HEK293 (cell line): ENCODE measurements around the gene NCAN.

Experiments
- CTCF ChIA-PET: fragments of 350-600 bp; formaldehyde crosslinking; extraction: SDS; loops from one replicate; lab custom pipeline; 2021; ENCODE audit warnings: antibody characterized with exemption; lab: Yijun Ruan, JAX
- POLR2A ChIA-PET: fragments of 300-600 bp; formaldehyde crosslinking; extraction: SDS; loops from one replicate; lab custom pipeline; 2020; ENCODE audit warnings: antibody characterized with exemption, inconsistent platforms; lab: Yijun Ruan, JAX
- H3K27ac ChIP-seq: fragments of 200-500 bp; sonication (Bioruptor generic); 2 replicates; pipeline ENCODE4 v1.5.1; 2014; ENCODE audit warnings: low read depth, low read length, control low read depth, inconsistent platforms; ENCODE audit errors: extremely low read depth
- H3K36me3 ChIP-seq, 2 experiments: fragments of 200-500 bp in 1 of 2; sonication (Bioruptor generic) in 1 of 2; 1 replicate in 1 of 2; 2 replicates in 1 of 2; pipeline ENCODE4 v1.5.1; 2014 to 2017; ENCODE audit warnings: inconsistent platforms in 2 of 2, low read length in 2 of 2; ENCODE audit not compliant: control insufficient read depth in 2 of 2, insufficient read depth in 1 of 2
- H3K4me1 ChIP-seq: fragments of 200-500 bp; sonication (Bioruptor generic); 2 replicates; pipeline ENCODE4 v1.5.1; 2014; ENCODE audit warnings: mild to moderate bottlenecking, low read length, inconsistent platforms; ENCODE audit not compliant: control insufficient read depth, insufficient read depth
- H3K4me3 ChIP-seq: 2 replicates; pipeline ENCODE4 v1.5.1; 2011; ENCODE audit warnings: low read depth, mild to moderate bottlenecking, control low read depth, low read length, moderate library complexity
- H3K9me3 ChIP-seq: fragments of 200-500 bp; sonication (Bioruptor generic); 2 replicates; pipeline ENCODE4 v1.5.1; 2014; ENCODE audit warnings: low read depth, low read length, inconsistent platforms; ENCODE audit not compliant: control insufficient read depth, insufficient read depth
- FEZF1 ChIP-seq: fragments of 450-650 bp; formaldehyde crosslinking; IDR thresholded peaks from 2 replicates; pipeline ENCODE4 v1.5.1; 2016; ENCODE audit warnings: missing biosample characterization, missing genetic modification characterization
- GLIS1 ChIP-seq: fragments of 450-650 bp; formaldehyde crosslinking; IDR thresholded peaks from 2 replicates; pipeline ENCODE4 v1.5.1; 2016; ENCODE audit warnings: missing biosample characterization, missing genetic modification characterization
- OSR2 ChIP-seq: fragments of 450-650 bp; formaldehyde crosslinking; IDR thresholded peaks from 2 replicates; pipeline ENCODE4 v1.5.1; 2016; ENCODE audit warnings: missing biosample characterization, missing genetic modification characterization
- PATZ1 ChIP-seq: fragments of 450-650 bp; formaldehyde crosslinking; IDR thresholded peaks from 2 replicates; pipeline ENCODE4 v1.5.1; 2016; ENCODE audit warnings: missing biosample characterization, missing genetic modification characterization
- SP7 ChIP-seq: fragments of 450-650 bp; formaldehyde crosslinking; IDR thresholded peaks from 2 replicates; pipeline ENCODE4 v1.5.1; 2016; ENCODE audit warnings: missing biosample characterization, missing genetic modification characterization
- TCF7L2 ChIP-seq: IDR thresholded peaks from 2 replicates; pipeline ENCODE4 v1.6.1; 2011; ENCODE audit warnings: low read depth, mild to moderate bottlenecking, inconsistent platforms, low read length, moderate library complexity, borderline replicate concordance
- ZBTB20 ChIP-seq: fragments of 450-650 bp; formaldehyde crosslinking; IDR thresholded peaks from 2 replicates; pipeline ENCODE4 v1.5.1; 2016; ENCODE audit warnings: missing biosample characterization, missing genetic modification characterization
- ZNF121 ChIP-seq: fragments of 450-650 bp; formaldehyde crosslinking; IDR thresholded peaks from 2 replicates; pipeline ENCODE4 v1.5.1; 2016; ENCODE audit warnings: missing biosample characterization, missing genetic modification characterization
- ZNF19 ChIP-seq: fragments of 450-650 bp; formaldehyde crosslinking; IDR thresholded peaks from 2 replicates; pipeline ENCODE4; 2016; ENCODE audit warnings: missing biosample characterization, missing genetic modification characterization, low read depth
- ZNF23 ChIP-seq: fragments of 450-650 bp; formaldehyde crosslinking; IDR thresholded peaks from 2 replicates; pipeline ENCODE4 v1.5.1; 2016; ENCODE audit warnings: missing biosample characterization, missing genetic modification characterization, borderline replicate concordance
- ZNF292 ChIP-seq: fragments of 450-650 bp; formaldehyde crosslinking; IDR thresholded peaks from 2 replicates; pipeline ENCODE4 v1.5.1; 2016; ENCODE audit warnings: low read depth, missing biosample characterization, missing genetic modification characterization, borderline replicate concordance
- ZNF350 ChIP-seq: fragments of 450-650 bp; formaldehyde crosslinking; IDR thresholded peaks from 2 replicates; pipeline ENCODE4 v1.5.0; 2017; ENCODE audit warnings: missing biosample characterization, mild to moderate bottlenecking, missing genetic modification characterization
- ZNF37A ChIP-seq: fragments of 450-650 bp; IDR thresholded peaks from 2 replicates; pipeline ENCODE4 v1.5.1; 2018; ENCODE audit warnings: missing biosample characterization, missing genetic modification characterization
- ZNF473 ChIP-seq: fragments of 450-650 bp; formaldehyde crosslinking; IDR thresholded peaks from 2 replicates; pipeline ENCODE4 v1.5.1; 2017; ENCODE audit warnings: missing biosample characterization, missing genetic modification characterization
- ZNF549 ChIP-seq: fragments of 450-650 bp; IDR thresholded peaks from 2 replicates; pipeline ENCODE4 v1.5.1; 2018; ENCODE audit warnings: missing biosample characterization, missing genetic modification characterization, mild to moderate bottlenecking, inconsistent platforms, moderate library complexity
- ZNF580 ChIP-seq: fragments of 450-650 bp; formaldehyde crosslinking; IDR thresholded peaks from 2 replicates; pipeline ENCODE4 v1.5.1; 2016; ENCODE audit warnings: missing biosample characterization, missing genetic modification characterization
- ZNF596 ChIP-seq: fragments of 450-650 bp; IDR thresholded peaks from 2 replicates; pipeline ENCODE4 v1.5.0; 2018; ENCODE audit warnings: missing biosample characterization, mild to moderate bottlenecking, missing genetic modification characterization, moderate library complexity
- ZNF623 ChIP-seq: fragments of 450-650 bp; formaldehyde crosslinking; IDR thresholded peaks from 2 replicates; pipeline ENCODE4 v1.5.1; 2016; ENCODE audit warnings: missing biosample characterization, missing genetic modification characterization
- ZNF670 ChIP-seq: fragments of 450-650 bp; formaldehyde crosslinking; IDR thresholded peaks from 2 replicates; pipeline ENCODE4 v1.5.1; 2016; ENCODE audit warnings: missing biosample characterization, missing genetic modification characterization, low read depth
- ZNF768 ChIP-seq: fragments of 450-650 bp; formaldehyde crosslinking; IDR thresholded peaks from 2 replicates; pipeline ENCODE4 v1.5.1; 2018; ENCODE audit warnings: missing biosample characterization, mild to moderate bottlenecking, missing genetic modification characterization
- ZNF843 ChIP-seq: fragments of 450-650 bp; formaldehyde crosslinking; IDR thresholded peaks from 2 replicates; pipeline ENCODE4 v1.5.1; 2016; ENCODE audit warnings: missing biosample characterization, missing genetic modification characterization
- ZSCAN23 ChIP-seq: fragments of 450-650 bp; formaldehyde crosslinking; IDR thresholded peaks from 2 replicates; pipeline ENCODE4 v1.5.1; 2016; ENCODE audit warnings: missing biosample characterization, missing genetic modification characterization
- ZXDB ChIP-seq: fragments of 450-650 bp; formaldehyde crosslinking; IDR thresholded peaks from 2 replicates; pipeline ENCODE4 v1.5.1; 2016; ENCODE audit warnings: missing biosample characterization, missing genetic modification characterization
- TF ChIP-seq, protein P1 (sequence below): fragments of 450-650 bp; IDR thresholded peaks from 2 replicates; pipeline ENCODE4 v1.5.1; 2018; ENCODE audit warnings: missing biosample characterization, missing genetic modification characterization
- TF ChIP-seq, protein P2 (sequence below): fragments of 450-650 bp; formaldehyde crosslinking; IDR thresholded peaks from 2 replicates; pipeline ENCODE4 v1.5.1; 2016; ENCODE audit warnings: missing biosample characterization, missing genetic modification characterization
- TF ChIP-seq, protein P3 (sequence below): fragments of 450-650 bp; formaldehyde crosslinking; IDR thresholded peaks from 2 replicates; pipeline ENCODE4 v1.5.1; 2017; ENCODE audit warnings: missing biosample characterization, mild to moderate bottlenecking, missing genetic modification characterization, moderate library complexity

The NCAN gene

GRCh38 chr19:19256072-19256969 is 44.6 kb downstream of the NCAN start (continued):
- TF ChIP-seq PATZ1 (tag by site-specific recombination) = no peak
- TF ChIP-seq ZNF37A (tag by site-specific recombination) = no peak
- no peak for TF ChIP-seq ZNF580 (tag by site-specific recombination)
- no peak for TF ChIP-seq ZNF473 (tag by site-specific recombination)
- no peak for TF ChIP-seq ZNF843
- TF ChIP-seq ZNF768 (tag by site-specific recombination) = no peak

- Histone ChIP-seq H3K27ac (no peak overlapping the region), H3K36me3 (no peaks in the 10 kb centered on the region), H3K9me3 (no peaks in the 10 kb centered on the region), H3K4me1 (no peaks in the 10 kb centered on the region), H3K4me3 (no peak overlapping the region)
- ChIA-PET CTCF (interaction anchor here (1.1 kb wide), 1 partner anchor 82 kb away, joined by 4 read pairs; no protein-coding TSS in a partner anchor), POLR2A (no interaction called here)
- TF ChIP-seq ZNF23 (tag by site-specific recombination) (no peak), ZNF670 (tag by site-specific recombination) (no peak), ZNF19 (tag by site-specific recombination) (no peak), ZNF596 (tag by site-specific recombination) (no peak), GLIS1 (tag by site-specific recombination) (no peak), FEZF1 (tag by site-specific recombination) (no peak), ZNF121 (no peak), ZNF843 (no peak), ZBTB20 (tag by site-specific recombination) (no peak)
- TF ChIP-seq, protein P1, sequence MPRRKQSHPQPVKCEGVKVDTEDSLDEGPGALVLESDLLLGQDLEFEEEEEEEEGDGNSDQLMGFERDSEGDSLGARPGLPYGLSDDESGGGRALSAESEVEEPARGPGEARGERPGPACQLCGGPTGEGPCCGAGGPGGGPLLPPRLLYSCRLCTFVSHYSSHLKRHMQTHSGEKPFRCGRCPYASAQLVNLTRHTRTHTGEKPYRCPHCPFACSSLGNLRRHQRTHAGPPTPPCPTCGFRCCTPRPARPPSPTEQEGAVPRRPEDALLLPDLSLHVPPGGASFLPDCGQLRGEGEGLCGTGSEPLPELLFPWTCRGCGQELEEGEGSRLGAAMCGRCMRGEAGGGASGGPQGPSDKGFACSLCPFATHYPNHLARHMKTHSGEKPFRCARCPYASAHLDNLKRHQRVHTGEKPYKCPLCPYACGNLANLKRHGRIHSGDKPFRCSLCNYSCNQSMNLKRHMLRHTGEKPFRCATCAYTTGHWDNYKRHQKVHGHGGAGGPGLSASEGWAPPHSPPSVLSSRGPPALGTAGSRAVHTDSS (tag by site-specific recombination) = no peak
- TF ChIP-seq, protein P2, sequence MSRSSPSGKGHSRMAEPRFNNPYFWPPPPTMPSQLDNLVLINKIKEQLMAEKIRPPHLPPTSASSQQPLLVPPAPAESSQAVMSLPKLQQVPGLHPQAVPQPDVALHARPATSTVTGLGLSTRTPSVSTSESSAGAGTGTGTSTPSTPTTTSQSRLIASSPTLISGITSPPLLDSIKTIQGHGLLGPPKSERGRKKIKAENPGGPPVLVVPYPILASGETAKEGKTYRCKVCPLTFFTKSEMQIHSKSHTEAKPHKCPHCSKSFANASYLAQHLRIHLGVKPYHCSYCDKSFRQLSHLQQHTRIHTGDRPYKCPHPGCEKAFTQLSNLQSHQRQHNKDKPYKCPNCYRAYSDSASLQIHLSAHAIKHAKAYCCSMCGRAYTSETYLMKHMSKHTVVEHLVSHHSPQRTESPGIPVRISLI (tag by site-specific recombination) = no peak
These were observed 45.4 kb downstream of the NCAN start for GRCh38 chr19:19257137-19257536.

DNA sequence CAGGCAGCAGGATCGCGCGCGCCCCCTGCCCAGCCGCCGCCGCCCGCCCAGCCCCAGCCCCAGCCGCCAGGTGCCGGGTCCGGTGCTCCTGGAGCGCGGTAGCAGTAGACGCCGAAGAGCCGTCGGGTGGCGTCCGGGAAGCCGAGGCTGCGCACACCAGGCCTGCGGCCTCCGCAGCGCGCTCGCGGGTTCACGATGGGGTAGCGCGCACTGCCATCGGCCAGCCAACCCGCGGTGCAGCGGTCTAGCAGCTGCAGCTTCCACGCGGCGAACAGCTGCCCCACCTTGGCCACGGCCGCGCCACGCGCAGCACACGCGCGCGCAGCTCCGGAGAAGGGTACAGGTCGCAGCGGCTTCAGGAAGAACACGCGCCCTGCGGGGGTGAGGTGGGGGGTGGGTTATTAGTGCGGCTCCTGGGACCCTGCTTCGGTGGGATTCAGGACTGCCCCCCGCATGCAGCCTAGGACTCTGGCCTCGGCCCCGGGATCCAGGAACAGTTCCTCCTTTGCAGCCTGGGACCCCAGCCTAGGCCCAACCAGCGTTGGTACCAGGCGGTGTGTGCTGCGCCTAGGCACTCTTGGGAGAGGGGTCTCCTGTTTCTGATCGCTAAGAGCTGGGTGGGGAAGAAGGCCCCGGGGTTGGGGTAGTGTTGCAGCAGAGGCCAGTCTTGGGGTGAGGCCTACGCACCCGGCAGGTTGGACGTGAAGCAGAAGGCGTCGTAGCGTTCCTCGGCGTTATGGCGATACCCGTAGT is 46.3 kb downstream of the NCAN start:
- POLR2A ChIA-PET = no interaction called here
- no peak overlapping the region for H3K4me3 ChIP-seq
- no peaks in the 10 kb centered on the region for H3K9me3 ChIP-seq
- no peaks in the 10 kb centered on the region for H3K4me1 ChIP-seq
- CTCF ChIA-PET = no interaction called here
- H3K36me3 ChIP-seq = no peaks in the 10 kb centered on the region
- no peak overlapping the region for H3K27ac ChIP-seq
- TF ChIP-seq SP7 (tag by site-specific recombination) (no peak), ZNF350 (tag by site-specific recombination) (no peak), ZNF623 (no peak), OSR2 (no peak), TCF7L2 (no peak), ZXDB (tag by site-specific recombination) (no peak), ZNF549 (tag by site-specific recombination) (no peak), ZNF292 (tag by site-specific recombination) (no peak), ZSCAN23 (tag by site-specific recombination) (no peak)
- TF ChIP-seq, protein P3, sequence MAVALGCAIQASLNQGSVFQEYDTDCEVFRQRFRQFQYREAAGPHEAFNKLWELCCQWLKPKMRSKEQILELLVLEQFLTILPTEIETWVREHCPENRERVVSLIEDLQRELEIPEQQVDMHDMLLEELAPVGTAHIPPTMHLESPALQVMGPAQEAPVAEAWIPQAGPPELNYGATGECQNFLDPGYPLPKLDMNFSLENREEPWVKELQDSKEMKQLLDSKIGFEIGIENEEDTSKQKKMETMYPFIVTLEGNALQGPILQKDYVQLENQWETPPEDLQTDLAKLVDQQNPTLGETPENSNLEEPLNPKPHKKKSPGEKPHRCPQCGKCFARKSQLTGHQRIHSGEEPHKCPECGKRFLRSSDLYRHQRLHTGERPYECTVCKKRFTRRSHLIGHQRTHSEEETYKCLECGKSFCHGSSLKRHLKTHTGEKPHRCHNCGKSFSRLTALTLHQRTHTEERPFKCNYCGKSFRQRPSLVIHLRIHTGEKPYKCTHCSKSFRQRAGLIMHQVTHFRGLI (tag by site-specific recombination) = no peak
